B cell (primary cell): ENCODE results near the gene SERBP1. TPM values are rescaled to one million over a fixed set of nuclear protein-coding genes. Genes with fewer than 3 reads are reported as not detected.

Source experiments
- ATAC-seq: fragments of 200-7000 bp; cut with Tn5 transposase; one replicate; pipeline ENCODE4 v1.10.0; 2021; ENCODE audit warnings: low read depth, mild to moderate bottlenecking, moderate number of reproducible peaks, moderate library complexity
- CTCF ChIA-PET: fragments of 350-600 bp; sonication (Branson Sonifier 250); formaldehyde crosslinking; loops from one replicate; lab custom pipeline; 2021; ENCODE audit warnings: antibody characterized with exemption, inconsistent platforms; lab: Charles Lee
- POLR2A ChIA-PET: fragments of 350-600 bp; sonication (Branson Sonifier 250); formaldehyde crosslinking; loops from one replicate; lab custom pipeline; 2021; ENCODE audit warnings: antibody characterized with exemption; lab: Charles Lee
- DNase-seq: peaks from one replicate; pipeline ENCODE4 v3.0.0; 2013
- H2AFZ ChIP-seq: 2 replicates; pipeline ENCODE4 v1.6.1; 2012; ENCODE audit warnings: mild to moderate bottlenecking, low read depth, low read length; ENCODE audit not compliant: insufficient read depth, poor library complexity, severe bottlenecking
- H3K27ac ChIP-seq, 2 donors: 1 replicate in 1 of 2; 2 replicates in 1 of 2; pipeline ENCODE4 v1.5.1; 2012 to 2013; ENCODE audit warnings: low read length in 2 of 2, mild to moderate bottlenecking in 2 of 2, moderate library complexity in 1 of 2
- H3K27me3 ChIP-seq, 4 experiments: fragments of 200-600 bp in 1 of 4; sonication (generic) in 1 of 4; replicated peaks in 1 of 4; 1 replicate in 2 of 4; 2 replicates in 2 of 4; pipeline versions ENCODE4 v1.6.1 to v1.7.0; 2013 to 2016; ENCODE audit warnings: low read length in 3 of 4, mild to moderate bottlenecking in 2 of 4, mixed read lengths in 1 of 4, moderate library complexity in 1 of 4; ENCODE audit not compliant: insufficient read depth in 4 of 4, control insufficient read depth in 3 of 4; ENCODE audit errors: control extremely low read depth in 1 of 4
- H3K36me3 ChIP-seq, 2 experiments: replicated peaks in 1 of 2; 1 replicate in 1 of 2; 2 replicates in 1 of 2; pipeline versions ENCODE4 v1.6.1 to v1.7.1; 2013; ENCODE audit warnings: low read length in 1 of 2; ENCODE audit not compliant: insufficient read depth in 2 of 2, control insufficient read depth in 1 of 2; ENCODE audit errors: control extremely low read depth in 1 of 2, extremely low read depth in 1 of 2
- H3K4me1 ChIP-seq, 2 donors: fragments of 200-600 bp in 1 of 2; sonication (generic) in 1 of 2; 1 replicate in 1 of 2; 2 replicates in 1 of 2; pipeline versions ENCODE4 v1.5.1 to v1.6.1; 2013 to 2017; ENCODE audit warnings: low read length in 2 of 2; ENCODE audit not compliant: control insufficient read depth in 2 of 2, insufficient read depth in 2 of 2
- H3K4me2 ChIP-seq: replicated peaks from 2 replicates; pipeline ENCODE3; 2012; ENCODE audit warnings: mild to moderate bottlenecking, low read depth, low read length; ENCODE audit not compliant: poor library complexity, severe bottlenecking
- H3K4me3 ChIP-seq, 5 experiments: fragments of 200-600 bp in 1 of 5; sonication (generic) in 1 of 5; 1 replicate in 3 of 5; 2 replicates in 2 of 5; pipeline versions ENCODE4 v1.5.1 to v1.7.0; 2011 to 2016; ENCODE audit warnings: low read length in 4 of 5, mild to moderate bottlenecking in 4 of 5, low read depth in 2 of 5, control low read depth in 1 of 5, moderate library complexity in 1 of 5; ENCODE audit not compliant: insufficient read depth in 1 of 5; ENCODE audit errors: control extremely low read depth in 1 of 5, extremely low read depth in 1 of 5
- H3K79me2 ChIP-seq: fragments of 200-600 bp; sonication (generic); one replicate; pipeline ENCODE4 v1.6.0; 2016; ENCODE audit warnings: low read length; ENCODE audit not compliant: control insufficient read depth, insufficient read depth
- H3K9ac ChIP-seq: fragments of 200-600 bp; sonication (generic); 2 replicates; pipeline ENCODE4 v1.6.1; 2017; ENCODE audit warnings: mild to moderate bottlenecking, low read length, moderate library complexity
- H3K9me3 ChIP-seq, 3 donors: one replicate each; pipeline versions ENCODE4 v1.6.1 to v1.7.1; 2013; ENCODE audit warnings: low read length in 2 of 3; ENCODE audit not compliant: control insufficient read depth in 2 of 3, insufficient read depth in 1 of 3; ENCODE audit errors: control extremely low read depth in 1 of 3
- H4K20me1 ChIP-seq: 2 replicates; pipeline ENCODE4 v1.6.0; 2012; ENCODE audit warnings: mild to moderate bottlenecking, low read length; ENCODE audit not compliant: insufficient read depth, control insufficient read depth, poor library complexity, severe bottlenecking
- H3K27ac Mint-ChIP-seq: one replicate; pipeline ENCODE4 v1.8.0; 2021; ENCODE audit warnings: mixed read lengths
- H3K27me3 Mint-ChIP-seq: one replicate; pipeline ENCODE4 v1.8.0; 2021; ENCODE audit warnings: mixed read lengths
- H3K4me1 Mint-ChIP-seq: one replicate; pipeline ENCODE4 v1.8.0; 2021; ENCODE audit warnings: mixed read lengths
- H3K4me3 Mint-ChIP-seq: one replicate; pipeline ENCODE4 v1.8.0; 2021; ENCODE audit warnings: mixed read lengths
- H3K9me3 Mint-ChIP-seq: one replicate; pipeline ENCODE4 v1.8.0; 2022; ENCODE audit warnings: mixed read lengths; ENCODE audit not compliant: insufficient read depth
- EZH2 ChIP-seq: IDR thresholded peaks from 2 replicates; pipeline ENCODE4 v1.6.1; 2012; ENCODE audit warnings: borderline replicate concordance, low read depth, mild to moderate bottlenecking, moderate library complexity, low read length; ENCODE audit not compliant: insufficient read depth, poor library complexity, severe bottlenecking
- WGBS: methylation state at CpG from one replicate; pipeline ENCODE4 v1.1.5; 2013; ENCODE audit warnings: missing lambda C conversion rate; ENCODE audit not compliant: insufficient coverage; 5-methylcytosine and 5-hydroxymethylcytosine counted together
- intact Hi-C: fragments of 100-400 bp; cut with micrococcal nuclease; formaldehyde crosslinking; loops from one replicate; pipeline ENCODE4 v1.10.0; 2022
- polyA plus RNA-seq: library from polyadenylated mRNA; depleted of rRNA; stranded (reverse); fragments of >200 nt; gene quantifications from 2 replicates; pipeline ENCODE4 v1.2.3, GENCODE V29; 2012
- total RNA-seq, 2 donors: library from RNA; stranded (reverse); fragments of 120-200 nt in 1 of 2; gene quantifications; 1 replicate in 1 of 2; 2 replicates in 1 of 2; pipeline versions ENCODE4 v1.2.3 to v1.2.4, GENCODE V29; 2013 to 2022
- TF ChIP-seq, protein P1 (sequence below): fragments of 200-600 bp; IDR thresholded peaks from one replicate; pipeline ENCODE4 v1.8.0; 2022; ENCODE audit warnings: antibody characterized with exemption, mild to moderate bottlenecking

Gene SERBP1
- total and polyA plus RNA-seq, 2 donors (not counting 1 experiment from before 2014, with no cell fraction given), result 21.0 to 142 TPM

DNA sequence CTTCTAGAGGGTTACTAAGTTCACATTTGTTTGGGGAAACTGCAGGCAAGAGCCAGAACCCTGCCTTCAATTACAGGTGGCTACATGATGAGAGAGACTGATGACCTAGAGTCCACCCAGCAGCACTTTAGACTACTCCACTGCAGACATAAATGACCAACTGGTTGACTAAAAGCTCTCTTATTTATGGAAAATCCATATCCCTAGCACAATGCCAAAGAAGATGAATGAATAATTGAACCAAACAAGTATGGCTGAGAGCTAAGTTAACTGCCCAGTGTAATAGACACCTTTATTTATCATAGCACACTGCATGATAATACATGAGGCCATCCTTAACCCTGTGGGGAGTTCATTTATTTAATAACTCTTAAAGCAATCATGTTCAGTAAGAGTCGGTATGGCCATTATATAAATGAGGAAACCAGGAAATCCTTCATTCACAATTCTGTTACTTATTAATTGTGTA is 62.1 kb downstream of the SERBP1 start:
- no peaks in the 10 kb centered on the region for H3K4me1 Mint-ChIP-seq
- CTCF ChIA-PET, result interaction anchor here (0.7 kb wide), 1 partner anchor 14 kb away, joined by 3 read pairs; no protein-coding TSS in a partner anchor
- H3K4me3 Mint-ChIP-seq, result no peak overlapping the region
- DNase-seq (no peak), ATAC-seq (no peak)
- Histone ChIP-seq H3K9ac (no peak overlapping the region), H3K4me1 (no peaks in the 10 kb centered on the region), H3K36me3 (no peaks in the 10 kb centered on the region), H3K4me3 (no peak overlapping the region), H3K4me2 (no peak overlapping the region), H3K79me2 (no peaks in the 10 kb centered on the region), H2AFZ (no peak overlapping the region), H4K20me1 (no peaks in the 10 kb centered on the region), H3K9me3 (no peaks in the 10 kb centered on the region), H3K27me3 (no peaks in the 10 kb centered on the region), H3K27ac (no peak overlapping the region)
- no CpG with 5 or more reads among the region's 1 CpG for WGBS
- H3K27me3 Mint-ChIP-seq, result no peaks in the 10 kb centered on the region
- no peaks in the 10 kb centered on the region for H3K9me3 Mint-ChIP-seq
- POLR2A ChIA-PET, result no interaction called here
- TF ChIP-seq, protein P1, sequence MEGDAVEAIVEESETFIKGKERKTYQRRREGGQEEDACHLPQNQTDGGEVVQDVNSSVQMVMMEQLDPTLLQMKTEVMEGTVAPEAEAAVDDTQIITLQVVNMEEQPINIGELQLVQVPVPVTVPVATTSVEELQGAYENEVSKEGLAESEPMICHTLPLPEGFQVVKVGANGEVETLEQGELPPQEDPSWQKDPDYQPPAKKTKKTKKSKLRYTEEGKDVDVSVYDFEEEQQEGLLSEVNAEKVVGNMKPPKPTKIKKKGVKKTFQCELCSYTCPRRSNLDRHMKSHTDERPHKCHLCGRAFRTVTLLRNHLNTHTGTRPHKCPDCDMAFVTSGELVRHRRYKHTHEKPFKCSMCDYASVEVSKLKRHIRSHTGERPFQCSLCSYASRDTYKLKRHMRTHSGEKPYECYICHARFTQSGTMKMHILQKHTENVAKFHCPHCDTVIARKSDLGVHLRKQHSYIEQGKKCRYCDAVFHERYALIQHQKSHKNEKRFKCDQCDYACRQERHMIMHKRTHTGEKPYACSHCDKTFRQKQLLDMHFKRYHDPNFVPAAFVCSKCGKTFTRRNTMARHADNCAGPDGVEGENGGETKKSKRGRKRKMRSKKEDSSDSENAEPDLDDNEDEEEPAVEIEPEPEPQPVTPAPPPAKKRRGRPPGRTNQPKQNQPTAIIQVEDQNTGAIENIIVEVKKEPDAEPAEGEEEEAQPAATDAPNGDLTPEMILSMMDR, result no peak
- TF ChIP-seq EZH2, result no peak
- intact Hi-C loops, result no loop called here
- no peak overlapping the region for H3K27ac Mint-ChIP-seq

DNA sequence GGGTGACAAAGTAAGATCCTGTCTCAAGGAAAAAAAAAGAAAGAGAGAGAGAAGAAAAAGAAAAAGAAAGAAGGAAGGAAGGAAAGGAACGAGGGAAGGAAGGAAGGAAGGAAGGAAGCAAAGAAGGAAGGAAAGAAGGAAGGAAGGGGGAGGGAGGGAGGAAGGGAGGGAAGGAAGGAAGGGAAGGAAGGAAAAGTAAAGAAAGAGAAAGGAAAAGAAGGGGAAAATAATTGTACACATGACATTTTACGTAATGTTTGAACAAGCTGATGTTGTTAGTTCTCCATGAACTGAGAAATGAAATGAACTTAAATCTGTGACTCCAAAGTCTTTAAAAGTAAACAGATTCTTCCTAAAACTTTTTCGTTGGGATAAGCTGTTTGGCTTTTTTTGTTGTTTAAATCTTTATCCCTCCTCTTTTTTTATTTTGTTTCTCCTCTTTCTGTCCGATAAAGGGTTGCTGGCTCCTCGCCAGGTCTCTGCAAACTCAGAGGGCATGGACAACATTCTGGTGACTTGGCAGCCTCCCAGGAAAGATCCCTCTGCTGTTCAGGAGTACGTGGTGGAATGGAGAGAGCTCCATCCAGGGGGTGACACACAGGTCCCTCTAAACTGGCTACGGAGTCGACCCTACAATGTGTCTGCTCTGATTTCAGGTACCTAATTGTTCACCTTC is 62.7 kb downstream of the SERBP1 start:
- Mint-ChIP-seq H3K27ac (no peak overlapping the region), H3K27me3 (no peaks in the 10 kb centered on the region), H3K9me3 (no peaks in the 10 kb centered on the region), H3K4me1 (no peaks in the 10 kb centered on the region), H3K4me3 (no peak overlapping the region)
- WGBS, result 88% methylated on average over 5 of the region's 8 CpGs
- no peak overlapping the region for H3K9ac ChIP-seq
- H3K79me2 ChIP-seq, result no peaks in the 10 kb centered on the region
- no peaks in the 10 kb centered on the region for H3K27me3 ChIP-seq
- DNase-seq (no peak), ATAC-seq (no peak)
- ChIA-PET POLR2A (no interaction called here), CTCF (interaction anchor here (0.7 kb wide), 1 partner anchor 14 kb away, joined by 3 read pairs; no protein-coding TSS in a partner anchor)
- intact Hi-C loops, result no loop called here
- TF ChIP-seq, protein P1, result no peak
- TF ChIP-seq EZH2, result no peak
- H3K4me2 ChIP-seq, result no peak overlapping the region
- H4K20me1 ChIP-seq, result no peaks in the 10 kb centered on the region
- no peak overlapping the region for H2AFZ ChIP-seq
- no peak overlapping the region for H3K27ac ChIP-seq
- no peaks in the 10 kb centered on the region for H3K36me3 ChIP-seq
- H3K4me1 ChIP-seq, result no peaks in the 10 kb centered on the region
- H3K9me3 ChIP-seq, result no peaks in the 10 kb centered on the region
- H3K4me3 ChIP-seq, result no peak overlapping the region
